Right lobe of liver (tissue), 6 donors: Measurements from ENCODE around the gene ITSN1. TPM values are rescaled to one million over a fixed set of nuclear protein-coding genes. Genes with fewer than 3 reads are reported as not detected.

Source experiments
- ATAC-seq, 4 donors: fragments of 200-7000 bp; cut with Tn5 transposase; one replicate each; pipeline ENCODE4 v1.9.1; 2020; ENCODE audit warnings: mild to moderate bottlenecking in 4 of 4, moderate library complexity in 4 of 4
- DNase-seq, 3 donors: peaks; one replicate each; pipeline ENCODE4 v3.0.0-alpha.2; 2020
- H3K27ac ChIP-seq, 3 donors: fragments of 200-600 bp; one replicate each; pipeline ENCODE4 v1.8.0; 2022
- H3K27me3 ChIP-seq, 2 donors: fragments of 200-600 bp; one replicate each; pipeline ENCODE4 v1.8.0; 2022
- H3K36me3 ChIP-seq, 4 donors: fragments of 200-600 bp; sonication (generic) in 1 of 4; one replicate each; pipeline versions ENCODE4 v1.5.1 to v1.8.0; 2017 to 2022; ENCODE audit warnings: control low read depth in 1 of 4
- H3K4me1 ChIP-seq, 4 donors: fragments of 200-600 bp; sonication (generic) in 1 of 4; one replicate each; pipeline versions ENCODE4 v1.5.1 to v1.8.0; 2017 to 2022; ENCODE audit warnings: control low read depth in 1 of 4
- H3K4me3 ChIP-seq, 3 donors: fragments of 200-600 bp; one replicate each; pipeline ENCODE4 v1.8.0; 2022
- H3K9me3 ChIP-seq, 4 donors: fragments of 200-600 bp; sonication (generic) in 1 of 4; one replicate each; pipeline versions ENCODE4 v1.5.1 to v1.8.0; 2017 to 2022; ENCODE audit warnings: control low read depth in 1 of 4
- CTCF ChIP-seq, 4 donors: fragments of 200-600 bp in 3 of 4; fragments of 450-650 bp in 1 of 4; IDR thresholded peaks; one replicate each; pipeline versions ENCODE4 v1.5.1 to v1.8.0; 2016 to 2022; ENCODE audit warnings: antibody characterized with exemption in 4 of 4, mild to moderate bottlenecking in 2 of 4
- POLR2A ChIP-seq: fragments of 450-650 bp; IDR thresholded peaks from one replicate; pipeline ENCODE4 v1.6.1; 2017; ENCODE audit warnings: antibody characterized with exemption, mild to moderate bottlenecking
- WGBS: methylation state at CpG from one replicate; pipeline ENCODE4 v1.1.6; 2018; ENCODE audit warnings: low coverage, low lambda C conversion rate; ENCODE audit not compliant: insufficient coverage; ENCODE audit errors: missing lambda C conversion rate; 5-methylcytosine and 5-hydroxymethylcytosine counted together
- intact Hi-C, 2 donors: fragments of 100-400 bp; cut with DNase I; formaldehyde crosslinking; loops; one replicate each; pipeline versions ENCODE4 v1.11.2 to v1.14.1; 2022
- total RNA-seq, 6 experiments: library from RNA; depleted of rRNA in 2 of 6; stranded (reverse); fragments of >200 nt in 2 of 6; fragmentation: NEBNext Ultra II Directional in 3 of 6; extraction: Animal tissue kit (Norgen Biotek cat#: 25700) in 3 of 6; gene quantifications; one replicate each; pipeline versions ENCODE4 v1.1.0 to v1.2.4, GENCODE V29; 2016 to 2023
- donor health status: DM: no; HTN: yes; CAD: no.
- donor health status: DM: no; HTN: no; CAD: no.
- donor health status: DM: no; HTN: no; CAD: no.
- donor health status: DM: no; HTN: yes; CAD: no.
- donor health status: DM: no; HTN: yes; CAD: no.

Gene ITSN1
- total RNA-seq, 6 experiments from 2014 or later, result 27.8 to 63.1 (median 33.8) TPM

GRCh38 chr21:33849834-33850233 lies 207.5 kb downstream of the ITSN1 start:
- DNase-seq (no peak), ATAC-seq (no peak)
- Histone ChIP-seq H3K4me3 (no peak overlapping the region), H3K27me3 (no peaks in the 10 kb centered on the region), H3K4me1 (no peaks in the 10 kb centered on the region), H3K9me3 (no peaks in the 10 kb centered on the region), H3K36me3 (no peaks in the 10 kb centered on the region), H3K27ac (no peak overlapping the region)
- TF ChIP-seq CTCF (IDR thresholded peaks at IDR 0.05) (no peak), POLR2A (no peak)
- intact Hi-C loops, result loop anchor here in 1 of 2 donors (10.0 kb wide), 1 partner anchor 45 kb away; no protein-coding TSS in a partner anchor

GRCh38 chr21:33850401-33850800 lies 208.1 kb downstream of the ITSN1 start:
- H3K4me3 ChIP-seq, result no peak overlapping the region
- no peak for TF ChIP-seq POLR2A
- no peak for TF ChIP-seq CTCF (IDR thresholded peaks at IDR 0.05)
- intact Hi-C loops, result no loop called here
- no peaks in the 10 kb centered on the region for H3K4me1 ChIP-seq
- ATAC-seq, result no peak
- no peaks in the 10 kb centered on the region for H3K36me3 ChIP-seq
- no peaks in the 10 kb centered on the region for H3K9me3 ChIP-seq
- 100% methylated on average over 2 of the region's 11 CpGs for WGBS
- no peaks in the 10 kb centered on the region for H3K27me3 ChIP-seq
- no peak overlapping the region for H3K27ac ChIP-seq
- no peak for DNase-seq

GRCh38 chr21:33850985-33851384 lies 208.7 kb downstream of the ITSN1 start:
- WGBS, result 79% methylated on average over 7 of the region's 9 CpGs
- Histone ChIP-seq H3K27me3 (no peaks in the 10 kb centered on the region), H3K9me3 (no peaks in the 10 kb centered on the region), H3K27ac (no peak overlapping the region), H3K4me3 (no peak overlapping the region), H3K36me3 (no peaks in the 10 kb centered on the region), H3K4me1 (no peaks in the 10 kb centered on the region)
- intact Hi-C loops, result no loop called here
- DNase-seq (no peak), ATAC-seq (no peak)
- no peak for TF ChIP-seq CTCF (IDR thresholded peaks at IDR 0.05)
- no peak for TF ChIP-seq POLR2A

- no peak for TF ChIP-seq POLR2A
- TF ChIP-seq CTCF (IDR thresholded peaks at IDR 0.05), result no peak
- DNase-seq, result no peak
- no peaks in the 10 kb centered on the region for H3K27me3 ChIP-seq
- intact Hi-C loops, result no loop called here
- no peak for ATAC-seq
- 67% methylated on average over 6 of the region's 6 CpGs for WGBS
- H3K36me3 ChIP-seq, result no peaks in the 10 kb centered on the region
- H3K9me3 ChIP-seq, result no peaks in the 10 kb centered on the region
- no peak overlapping the region for H3K4me3 ChIP-seq
- H3K27ac ChIP-seq, result no peak overlapping the region
- H3K4me1 ChIP-seq, result no peaks in the 10 kb centered on the region
Observed at GRCh38 chr21:33852485-33852884, 210.2 kb downstream of the ITSN1 start.

- no peaks in the 10 kb centered on the region for H3K9me3 ChIP-seq
- no peak overlapping the region for H3K27ac ChIP-seq
- no peaks in the 10 kb centered on the region for H3K36me3 ChIP-seq
- TF ChIP-seq CTCF (IDR thresholded peaks at IDR 0.05) (no peak), POLR2A (no peak)
- H3K4me1 ChIP-seq, result no peaks in the 10 kb centered on the region
- no peak overlapping the region for H3K4me3 ChIP-seq
- WGBS, result 40% methylated on average over 3 of the region's 5 CpGs
- ATAC-seq, result peak in 3 of 4 donors; percentile 27 to 79 (median 29)
- no peak for DNase-seq
- H3K27me3 ChIP-seq, result no peaks in the 10 kb centered on the region
- intact Hi-C loops, result no loop called here
Observed at GRCh38 chr21:33854604-33855003, 212.3 kb downstream of the ITSN1 start.
